ENCODE results near the gene SELENOK.

DNA sequence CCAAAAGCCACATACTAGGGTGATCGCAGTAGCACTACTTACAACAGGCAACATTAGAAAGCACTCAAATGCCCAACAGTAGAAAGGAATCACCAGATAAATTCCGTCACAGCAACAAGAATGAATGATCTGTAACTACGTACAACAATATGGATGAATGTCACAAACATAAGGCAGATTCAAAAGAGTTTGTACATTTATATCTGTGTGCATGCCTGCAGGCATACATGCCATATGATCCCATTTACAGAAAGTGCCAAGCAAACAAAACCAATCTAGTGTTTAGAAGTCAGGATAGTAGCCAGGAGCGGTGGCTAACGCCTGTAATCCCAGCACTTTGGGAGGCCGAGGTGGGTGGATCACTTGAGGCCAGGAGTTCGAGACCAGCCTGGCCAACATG lies 41.7 kb downstream of the SELENOK start:
- TF ChIP-seq, protein P1, sequence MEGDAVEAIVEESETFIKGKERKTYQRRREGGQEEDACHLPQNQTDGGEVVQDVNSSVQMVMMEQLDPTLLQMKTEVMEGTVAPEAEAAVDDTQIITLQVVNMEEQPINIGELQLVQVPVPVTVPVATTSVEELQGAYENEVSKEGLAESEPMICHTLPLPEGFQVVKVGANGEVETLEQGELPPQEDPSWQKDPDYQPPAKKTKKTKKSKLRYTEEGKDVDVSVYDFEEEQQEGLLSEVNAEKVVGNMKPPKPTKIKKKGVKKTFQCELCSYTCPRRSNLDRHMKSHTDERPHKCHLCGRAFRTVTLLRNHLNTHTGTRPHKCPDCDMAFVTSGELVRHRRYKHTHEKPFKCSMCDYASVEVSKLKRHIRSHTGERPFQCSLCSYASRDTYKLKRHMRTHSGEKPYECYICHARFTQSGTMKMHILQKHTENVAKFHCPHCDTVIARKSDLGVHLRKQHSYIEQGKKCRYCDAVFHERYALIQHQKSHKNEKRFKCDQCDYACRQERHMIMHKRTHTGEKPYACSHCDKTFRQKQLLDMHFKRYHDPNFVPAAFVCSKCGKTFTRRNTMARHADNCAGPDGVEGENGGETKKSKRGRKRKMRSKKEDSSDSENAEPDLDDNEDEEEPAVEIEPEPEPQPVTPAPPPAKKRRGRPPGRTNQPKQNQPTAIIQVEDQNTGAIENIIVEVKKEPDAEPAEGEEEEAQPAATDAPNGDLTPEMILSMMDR (IDR thresholded peaks at IDR 0.05), result no peak
- TF ChIP-seq POLR2A (IDR thresholded peaks at IDR 0.05), result no peak

Data from right lobe of liver (tissue), 4 donors.